OCI-LY3 (cell line): ENCODE results near the gene TMEM87A.

Experiments
- H2AFZ ChIP-seq: fragments of 200-600, 300-600 bp; shearing (Covaris generic); 2 replicates; pipeline ENCODE4 v1.6.0; 2014; ENCODE audit warnings: antibody characterized with exemption, low read depth, low read length
- H3K27ac ChIP-seq: fragments of 200-600, 300-600 bp; sonication (generic); 2 replicates; pipeline ENCODE4 v1.5.1; 2014; ENCODE audit warnings: mild to moderate bottlenecking, low read length, moderate library complexity, mixed read lengths
- H3K27me3 ChIP-seq: fragments of 200-600, 300-600 bp; sonication (generic); 2 replicates; pipeline ENCODE4 v1.6.1; 2014; ENCODE audit warnings: low read depth, low read length, mixed read lengths
- H3K36me3 ChIP-seq: fragments of 200-600, 300-600 bp; sonication (generic); replicated peaks from 2 replicates; pipeline ENCODE3; 2014; ENCODE audit warnings: low read depth, low read length, mixed read lengths
- H3K4me1 ChIP-seq: fragments of 300-600, 200-600 bp; sonication (generic); 2 replicates; pipeline ENCODE4 v1.6.1; 2014; ENCODE audit warnings: low read length, mixed read lengths
- H3K4me2 ChIP-seq: fragments of 200-600, 300-600 bp; sonication (generic); 2 replicates; pipeline ENCODE4 v1.6.1; 2014; ENCODE audit warnings: low read length, mixed read lengths
- H3K4me3 ChIP-seq: fragments of 300-600, 200-600 bp; sonication (generic); 2 replicates; pipeline ENCODE4 v1.5.1; 2014; ENCODE audit warnings: antibody characterized with exemption, mild to moderate bottlenecking, low read length, moderate library complexity
- H3K79me2 ChIP-seq: fragments of 300-600, 200-600 bp; shearing (Covaris generic); 2 replicates; pipeline ENCODE4 v1.6.1; 2014; ENCODE audit warnings: mild to moderate bottlenecking, low read length, mixed read lengths
- H3K9ac ChIP-seq: fragments of 300-600, 200-600 bp; shearing (Covaris generic); 2 replicates; pipeline ENCODE4 v1.6.0; 2014; ENCODE audit warnings: mild to moderate bottlenecking, low read length, moderate library complexity
- H3K9me3 ChIP-seq: fragments of 200-600, 300-600 bp; shearing (Covaris generic); 2 replicates; pipeline ENCODE4 v1.6.1; 2014; ENCODE audit warnings: low read length, mixed read lengths; ENCODE audit not compliant: insufficient read depth
- H4K20me1 ChIP-seq: fragments of 200-600, 300-600 bp; sonication (generic); 2 replicates; pipeline ENCODE4 v1.6.1; 2016; ENCODE audit warnings: low read length, mixed read lengths; ENCODE audit not compliant: insufficient read depth
- CTCF ChIP-seq: fragments of 200-600, 300-600 bp; sonication (generic); IDR thresholded peaks from 2 replicates; pipeline ENCODE4 v1.5.1; 2014; ENCODE audit warnings: antibody characterized with exemption, low read length, low read depth
- EZH2phosphoT487 ChIP-seq: fragments of 200-600 bp; shearing (Covaris generic); IDR thresholded peaks from 2 replicates; pipeline ENCODE4 v1.6.1; 2018; ENCODE audit warnings: antibody characterized with exemption, mixed run types, low read depth

The TMEM87A gene

GRCh38 chr15:42220216-42220615 lies 53.0 kb downstream of the TMEM87A start:
- no peak overlapping the region for H3K4me2 ChIP-seq

GRCh38 chr15:42218953-42219592 lies 54.2 kb downstream of the TMEM87A start:
- no peak for TF ChIP-seq EZH2phosphoT487
- no peak for TF ChIP-seq CTCF
- no peak overlapping the region for H3K4me3 ChIP-seq
- H3K79me2 ChIP-seq = no peaks in the 10 kb centered on the region
- no peaks in the 10 kb centered on the region for H3K9me3 ChIP-seq
- no peaks in the 10 kb centered on the region for H3K27me3 ChIP-seq
- H3K9ac ChIP-seq = no peak overlapping the region
- H4K20me1 ChIP-seq = no peaks in the 10 kb centered on the region
- H3K4me1 ChIP-seq = peaks cover 12% of the 10 kb centered on the region
- peaks cover 30% of the 10 kb centered on the region for H3K36me3 ChIP-seq
- H3K4me2 ChIP-seq = no peak overlapping the region
- H2AFZ ChIP-seq = no peak overlapping the region
- no peak overlapping the region for H3K27ac ChIP-seq

More at GRCh38 chr15:42220216-42220615, 53.0 kb downstream of the TMEM87A start:
- Histone ChIP-seq H3K4me3 (no peak overlapping the region), H3K27ac (no peak overlapping the region), H3K27me3 (no peaks in the 10 kb centered on the region), H3K79me2 (no peaks in the 10 kb centered on the region), H2AFZ (no peak overlapping the region), H4K20me1 (no peaks in the 10 kb centered on the region), H3K36me3 (peaks cover 30% of the 10 kb centered on the region), H3K9ac (no peak overlapping the region), H3K4me1 (peaks cover 12% of the 10 kb centered on the region), H3K9me3 (no peaks in the 10 kb centered on the region)
- no peak for TF ChIP-seq CTCF
- no peak for TF ChIP-seq EZH2phosphoT487

GRCh38 chr15:42217568-42217967 lies 55.7 kb downstream of the TMEM87A start:
- no peak overlapping the region for H3K27ac ChIP-seq
- peaks cover 34% of the 10 kb centered on the region for H3K36me3 ChIP-seq
- peaks cover 12% of the 10 kb centered on the region for H3K4me1 ChIP-seq
- TF ChIP-seq CTCF = no peak
- no peak for TF ChIP-seq EZH2phosphoT487
- no peak overlapping the region for H3K9ac ChIP-seq
- H3K9me3 ChIP-seq = no peaks in the 10 kb centered on the region
- no peak overlapping the region for H3K4me2 ChIP-seq
- H2AFZ ChIP-seq = no peak overlapping the region
- no peak overlapping the region for H3K4me3 ChIP-seq
- no peaks in the 10 kb centered on the region for H3K27me3 ChIP-seq
- no peaks in the 10 kb centered on the region for H3K79me2 ChIP-seq
- H4K20me1 ChIP-seq = no peaks in the 10 kb centered on the region

GRCh38 chr15:42215913-42216829 lies 57.1 kb downstream of the TMEM87A start:
- Histone ChIP-seq H3K9me3 (no peaks in the 10 kb centered on the region), H3K4me1 (peaks cover 12% of the 10 kb centered on the region), H3K27me3 (no peaks in the 10 kb centered on the region), H4K20me1 (no peaks in the 10 kb centered on the region), H3K27ac (no peak overlapping the region), H3K36me3 (peaks cover 38% of the 10 kb centered on the region), H2AFZ (no peak overlapping the region), H3K9ac (no peak overlapping the region), H3K4me2 (no peak overlapping the region), H3K79me2 (no peaks in the 10 kb centered on the region), H3K4me3 (no peak overlapping the region)
- TF ChIP-seq CTCF (peak; percentile 23; the same call in 1 of the 2 replicates), EZH2phosphoT487 (no peak)
